Pancreas (tissue), 10 donors: ENCODE data around the gene EWSR1. TPM values are rescaled to one million over a fixed set of nuclear protein-coding genes. Genes with fewer than 3 reads are reported as not detected.

Experiments
- ATAC-seq, 4 donors: fragments of 200-7000 bp; cut with Tn5 transposase; one replicate each; pipeline versions ENCODE4 v1.8.0 to v1.9.1; 2020; ENCODE audit warnings: mild to moderate bottlenecking in 4 of 4, moderate library complexity in 4 of 4
- DNase-seq, 6 donors: peaks; one replicate each; pipeline ENCODE4 v3.0.0-alpha.2; 2020
- FAIRE-seq: peaks from 2 replicates; lab custom pipeline; 2012; peaks lifted over from hg19 to GRCh38; lab: Jason Lieb, UNC
- H3K27ac ChIP-seq, 4 donors: fragments of 200-600 bp; sonication (generic); 1 replicate in 3 of 4; 2 replicates in 1 of 4; pipeline versions ENCODE4 v1.5.0 to v1.8.0; 2020
- H3K27me3 ChIP-seq, 4 donors: fragments of 200-600 bp; one replicate each; pipeline ENCODE4 v1.8.0; 2021
- H3K36me3 ChIP-seq, 3 donors: fragments of 200-600 bp; sonication (generic) in 1 of 3; one replicate each; pipeline versions ENCODE4 v1.5.0 to v1.8.0; 2020 to 2021
- H3K4me1 ChIP-seq, 3 donors: fragments of 200-600 bp; one replicate each; pipeline ENCODE4 v1.8.0; 2021
- H3K4me3 ChIP-seq, 4 donors: fragments of 200-600 bp; sonication (generic) in 2 of 4; one replicate each; pipeline versions ENCODE4 v1.5.0 to v1.8.0; 2020 to 2021
- H3K9me3 ChIP-seq, 4 donors: fragments of 200-600 bp; one replicate each; pipeline ENCODE4 v1.8.0; 2021
- WGBS, 2 donors: extraction: QIAGEN DNeasy Blood & Tissue Kit; methylation state at CpG; one replicate each; pipeline ENCODE4 v1.1.7; 2013; 5-methylcytosine and 5-hydroxymethylcytosine counted together
- intact Hi-C, 3 donors: fragments of 100-400 bp; cut with DNase I; formaldehyde crosslinking; loops; one replicate each; pipeline versions ENCODE4 v1.11.1 to v1.14.2; 2022
- polyA plus RNA-seq, 2 donors: library from polyadenylated mRNA; stranded (reverse); fragments of 200-250 nt; gene quantifications; one replicate each; pipeline ENCODE4 v1.2.3, GENCODE V29; 2013
- total RNA-seq, 6 donors: library from RNA; stranded (reverse); fragmentation: NEBNext Ultra II Directional in 4 of 6; extraction: Animal tissue kit (Norgen Biotek cat#: 25700) in 4 of 6; gene quantifications; one replicate each; pipeline versions ENCODE4 v1.2.1 to v1.2.4, GENCODE V29; 2021 to 2023
- TF ChIP-seq, protein P1 (sequence below), 4 donors: fragments of 200-600 bp; sonication (generic) in 3 of 4; IDR thresholded peaks; one replicate each; pipeline versions ENCODE4 v1.5.0 to v1.8.0; 2021; ENCODE audit warnings: antibody characterized with exemption in 4 of 4
- donor health status: healthy with polysubstance abuse.
- donor health status: DM: no; HTN: no; CAD: no; lungs with moderate emphysema.
- donor health status: DM: no; HTN: no; CAD: no.
- donor health status: control.
- donor health status: control.
- donor health status: Bipolar disorder and iron deficiency.
- donor health status: DM: yes; HTN: yes; CAD: no.
- donor health status: DM: no; HTN: no; CAD: no.
- donor health status: DM: no; HTN: no; CAD: no.
- donor health status: DM: yes; HTN: yes; CAD: no.

Gene EWSR1
- total and polyA plus RNA-seq, 8 donors = 49.2 to 257 (median 101) TPM

DNA sequence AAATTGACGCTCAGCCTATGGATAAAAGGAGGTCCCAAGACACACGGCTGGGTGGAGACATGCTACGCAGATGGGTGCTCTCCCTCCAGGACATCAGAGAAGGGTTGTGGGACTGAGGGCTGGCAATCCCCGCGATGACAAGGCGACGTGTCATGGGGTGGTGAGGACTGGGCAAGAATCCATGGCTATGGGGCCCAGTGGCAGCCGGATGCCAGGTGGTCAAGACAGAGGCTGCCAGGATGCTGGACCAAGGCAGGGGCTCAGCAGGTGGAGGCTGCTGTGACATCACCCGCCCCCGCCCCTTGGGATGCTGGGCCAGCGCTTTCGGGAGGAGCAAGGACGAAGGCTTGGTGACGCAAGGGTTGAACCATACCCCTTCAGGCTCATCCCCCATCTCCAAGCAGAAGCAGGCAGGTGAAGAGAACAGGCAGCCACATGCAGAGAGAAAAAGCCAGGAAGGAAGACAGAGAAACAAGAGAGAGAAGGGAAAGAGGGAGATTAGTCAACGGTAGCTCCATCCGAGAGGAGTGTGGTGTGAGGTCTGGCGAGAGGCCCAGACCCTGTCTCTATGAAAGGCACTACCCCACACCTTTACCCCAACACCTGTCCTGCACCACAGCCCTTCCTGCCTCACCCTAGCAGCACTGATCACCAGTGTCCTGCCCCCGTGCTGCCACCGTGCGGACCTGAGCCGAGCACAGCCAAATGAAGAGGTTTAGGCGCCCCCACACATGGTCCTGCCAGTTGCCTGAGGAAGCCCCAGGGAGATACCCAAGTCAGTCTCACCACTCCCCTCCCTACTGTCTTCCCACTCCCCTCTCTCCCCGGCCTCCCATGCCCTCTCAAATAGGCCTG lies 71.5 kb downstream of the EWSR1 start:
- H3K27me3 ChIP-seq = no peaks in the 10 kb centered on the region
- no peak overlapping the region for H3K4me3 ChIP-seq
- FAIRE-seq (no peak), ATAC-seq (no peak), DNase-seq (peak in 1 of 6 donors; percentile 8)
- TF ChIP-seq, protein P1, sequence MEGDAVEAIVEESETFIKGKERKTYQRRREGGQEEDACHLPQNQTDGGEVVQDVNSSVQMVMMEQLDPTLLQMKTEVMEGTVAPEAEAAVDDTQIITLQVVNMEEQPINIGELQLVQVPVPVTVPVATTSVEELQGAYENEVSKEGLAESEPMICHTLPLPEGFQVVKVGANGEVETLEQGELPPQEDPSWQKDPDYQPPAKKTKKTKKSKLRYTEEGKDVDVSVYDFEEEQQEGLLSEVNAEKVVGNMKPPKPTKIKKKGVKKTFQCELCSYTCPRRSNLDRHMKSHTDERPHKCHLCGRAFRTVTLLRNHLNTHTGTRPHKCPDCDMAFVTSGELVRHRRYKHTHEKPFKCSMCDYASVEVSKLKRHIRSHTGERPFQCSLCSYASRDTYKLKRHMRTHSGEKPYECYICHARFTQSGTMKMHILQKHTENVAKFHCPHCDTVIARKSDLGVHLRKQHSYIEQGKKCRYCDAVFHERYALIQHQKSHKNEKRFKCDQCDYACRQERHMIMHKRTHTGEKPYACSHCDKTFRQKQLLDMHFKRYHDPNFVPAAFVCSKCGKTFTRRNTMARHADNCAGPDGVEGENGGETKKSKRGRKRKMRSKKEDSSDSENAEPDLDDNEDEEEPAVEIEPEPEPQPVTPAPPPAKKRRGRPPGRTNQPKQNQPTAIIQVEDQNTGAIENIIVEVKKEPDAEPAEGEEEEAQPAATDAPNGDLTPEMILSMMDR (IDR thresholded peaks at IDR 0.05) = no peak
- H3K27ac ChIP-seq = no peak overlapping the region
- intact Hi-C loops = no loop called here
- WGBS, 2 donors = 93 to 96% methylated on average over 23 of the region's 23 CpGs
- H3K4me1 ChIP-seq = peaks cover 29 to 31% (median 31%) of the 10 kb centered on the region in 3 donors
- H3K36me3 ChIP-seq = peaks cover 8 to 42% (median 9%) of the 10 kb centered on the region in 3 donors
- H3K9me3 ChIP-seq = no peaks in the 10 kb centered on the region

DNA sequence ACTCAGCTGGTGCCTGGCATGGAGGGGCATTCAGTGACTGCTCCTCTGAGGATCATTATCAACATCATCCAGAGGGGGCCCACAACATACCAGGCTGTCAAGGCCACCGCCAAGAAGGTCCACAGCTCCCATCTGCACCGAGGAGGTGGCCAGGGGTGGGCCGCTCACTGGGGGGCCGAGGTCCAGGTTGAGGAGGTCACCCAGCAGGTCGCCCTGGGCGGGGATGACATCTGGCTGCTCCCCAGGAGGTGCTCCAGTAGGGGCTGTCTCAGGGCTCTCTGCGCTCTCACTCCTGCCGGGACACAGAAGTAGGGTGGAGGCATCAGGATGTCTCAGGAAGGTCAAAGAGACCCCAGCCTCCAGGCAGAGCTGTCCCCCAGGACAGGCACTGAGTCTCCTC lies 72.5 kb downstream of the EWSR1 start:
- peaks cover 29 to 31% (median 31%) of the 10 kb centered on the region in 3 donors for H3K4me1 ChIP-seq
- intact Hi-C loops = no loop called here
- H3K27me3 ChIP-seq = no peaks in the 10 kb centered on the region
- H3K27ac ChIP-seq = no peak overlapping the region
- no peaks in the 10 kb centered on the region for H3K9me3 ChIP-seq
- FAIRE-seq (no peak), ATAC-seq (no peak), DNase-seq (peak in 1 of 6 donors; percentile 71)
- TF ChIP-seq, protein P1 (IDR thresholded peaks at IDR 0.05) = no peak
- H3K36me3 ChIP-seq = peaks cover 8 to 44% (median 9%) of the 10 kb centered on the region in 3 donors
- WGBS, 2 donors = 79 to 88% methylated on average over 8 of the region's 8 CpGs
- H3K4me3 ChIP-seq = no peak overlapping the region

DNA sequence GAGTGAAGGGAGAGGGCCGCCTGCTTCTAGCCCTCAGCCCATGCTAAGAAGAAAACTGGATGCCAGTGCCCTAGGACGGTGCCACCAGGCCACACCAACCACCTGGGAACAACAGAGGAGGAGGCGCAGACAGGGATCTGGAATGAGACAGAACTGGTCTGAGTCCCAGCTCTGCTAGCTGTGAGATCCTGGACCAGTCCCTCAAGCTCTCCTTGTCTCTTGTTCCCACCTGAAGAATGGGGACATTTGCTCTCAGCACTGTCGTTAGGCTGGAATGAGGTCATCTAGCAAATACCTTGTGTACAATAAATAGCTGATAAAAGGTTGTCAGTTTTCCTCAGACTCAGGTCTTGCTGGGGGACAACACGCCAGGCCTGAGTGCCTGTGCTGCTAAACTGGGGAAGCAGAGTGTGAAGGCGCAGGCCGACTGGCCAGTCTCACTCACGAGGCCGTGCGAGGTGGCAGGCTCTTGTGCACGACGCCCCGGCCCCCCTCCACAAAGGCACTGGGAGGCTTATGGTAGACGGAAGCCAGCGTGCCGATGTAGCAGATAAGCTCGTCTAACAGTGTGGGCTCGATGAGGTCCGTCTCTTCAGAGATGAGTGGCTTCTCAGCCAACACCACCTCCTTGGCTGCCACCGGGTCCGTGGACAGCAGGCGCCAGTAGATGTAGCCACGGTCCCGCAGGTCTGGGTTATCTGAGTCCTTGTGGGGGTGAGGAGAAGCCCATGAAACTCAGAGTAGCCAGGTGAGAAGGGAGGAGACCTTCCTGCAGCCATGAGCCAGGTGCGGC lies 73.2 kb downstream of the EWSR1 start:
- intact Hi-C loops = no loop called here
- no peak for FAIRE-seq
- DNase-seq = peak in 1 of 6 donors; percentile 68
- Histone ChIP-seq H3K4me3 (no peak overlapping the region), H3K27me3 (no peaks in the 10 kb centered on the region), H3K4me1 (peaks cover 29 to 31% (median 31%) of the 10 kb centered on the region in 3 donors), H3K9me3 (no peaks in the 10 kb centered on the region), H3K27ac (peak overlapping the region; percentile 63 to 71 (median 68)), H3K36me3 (peaks cover 8 to 48% (median 9%) of the 10 kb centered on the region in 3 donors)
- WGBS, 2 donors = 89 to 90% methylated on average over 25 of the region's 25 CpGs
- TF ChIP-seq, protein P1 (IDR thresholded peaks at IDR 0.05) = no peak
- ATAC-seq = no peak

DNA sequence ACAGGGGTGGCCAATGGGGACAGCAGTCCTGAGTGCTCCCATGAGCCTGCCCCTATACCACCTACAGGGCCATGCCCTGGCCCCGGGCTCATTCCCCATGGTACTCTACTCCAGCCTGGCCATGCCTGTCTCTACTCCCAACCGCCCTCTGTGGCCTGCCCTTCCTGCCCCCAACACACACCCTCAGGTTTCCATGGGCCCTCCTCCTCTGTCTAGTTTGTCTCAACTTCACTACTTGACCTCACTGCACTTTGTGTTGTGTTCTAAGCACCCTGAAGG lies 73.7 kb downstream of the EWSR1 start:
- peaks cover 8 to 48% (median 9%) of the 10 kb centered on the region in 3 donors for H3K36me3 ChIP-seq
- ATAC-seq (no peak), FAIRE-seq (no peak), DNase-seq (peak in 1 of 6 donors; percentile 72)
- H3K27ac ChIP-seq = peak overlapping the region; percentile 63 to 71 (median 68)
- H3K4me3 ChIP-seq = no peak overlapping the region
- H3K4me1 ChIP-seq = peaks cover 29 to 31% (median 31%) of the 10 kb centered on the region in 3 donors
- H3K27me3 ChIP-seq = no peaks in the 10 kb centered on the region
- intact Hi-C loops = no loop called here
- H3K9me3 ChIP-seq = no peaks in the 10 kb centered on the region
- TF ChIP-seq, protein P1 (IDR thresholded peaks at IDR 0.05) = no peak
- WGBS, 2 donors = 86 to 97% methylated on average over 2 of the region's 2 CpGs
